Heart right ventricle (tissue), 16 donors: ENCODE results near the gene PSMD4. TPM values are rescaled to one million over a fixed set of nuclear protein-coding genes. Genes with fewer than 3 reads are reported as not detected.

Experiments
- ATAC-seq, 8 donors: fragments of 200-7000 bp; cut with Tn5 transposase; one replicate each; pipeline ENCODE4 v1.9.1; 2020; ENCODE audit warnings: mild to moderate bottlenecking in 8 of 8, moderate library complexity in 8 of 8, moderate number of reproducible peaks in 1 of 8
- DNase-seq, 2 donors: peaks; one replicate each; pipeline ENCODE4 v3.0.0-alpha.2; 2020
- H3K27ac ChIP-seq, 10 donors: fragments of 200-600 bp; sonication (generic) in 2 of 10; one replicate each; pipeline versions ENCODE4 v1.5.0 to v1.8.0; 2020 to 2022; ENCODE audit warnings: mild to moderate bottlenecking in 3 of 10
- H3K27me3 ChIP-seq, 7 donors: fragments of 200-600 bp; one replicate each; pipeline ENCODE4 v1.8.0; 2021 to 2022; ENCODE audit warnings: mild to moderate bottlenecking in 2 of 7
- H3K36me3 ChIP-seq, 9 donors: fragments of 200-600 bp; sonication (generic) in 1 of 9; one replicate each; pipeline versions ENCODE4 v1.5.0 to v1.8.0; 2020 to 2022; ENCODE audit warnings: mild to moderate bottlenecking in 2 of 9
- H3K4me1 ChIP-seq, 9 donors: fragments of 200-600 bp; sonication (generic) in 1 of 9; one replicate each; pipeline versions ENCODE4 v1.5.0 to v1.8.0; 2020 to 2022; ENCODE audit warnings: mild to moderate bottlenecking in 4 of 9
- H3K4me3 ChIP-seq, 10 donors: fragments of 200-600 bp; sonication (generic) in 2 of 10; one replicate each; pipeline versions ENCODE4 v1.5.0 to v1.8.0; 2020 to 2022; ENCODE audit warnings: mild to moderate bottlenecking in 7 of 10, moderate library complexity in 2 of 10
- H3K9me3 ChIP-seq, 11 donors: fragments of 200-600 bp in 10 of 11; sonication (generic) in 2 of 11; one replicate each; pipeline versions ENCODE4 v1.5.0 to v1.8.0; 2013 to 2022; ENCODE audit warnings: mild to moderate bottlenecking in 2 of 11, control low read depth in 1 of 11, moderate library complexity in 1 of 11
- CTCF ChIP-seq, 9 donors: fragments of 200-600 bp; sonication (generic) in 2 of 9; IDR thresholded peaks; one replicate each; pipeline versions ENCODE4 v1.5.0 to v1.8.0; 2021 to 2022; ENCODE audit warnings: antibody characterized with exemption in 9 of 9, mild to moderate bottlenecking in 5 of 9, moderate library complexity in 1 of 9
- WGBS, 2 donors: extraction: QIAGEN DNeasy Blood & Tissue Kit; methylation state at CpG; one replicate each; pipeline ENCODE4 v1.1.7; 2013; ENCODE audit warnings: inconsistent platforms in 1 of 2; 5-methylcytosine and 5-hydroxymethylcytosine counted together
- intact Hi-C, 10 donors: fragments of 100-400 bp; cut with DNase I; formaldehyde crosslinking; loops; one replicate each; pipeline versions ENCODE4 v1.11.1 to v1.14.2; 2022
- polyA plus RNA-seq, 2 donors: library from polyadenylated mRNA; stranded (reverse); fragments of 200-250 nt; gene quantifications; one replicate each; pipeline ENCODE4 v1.2.3, GENCODE V29; 2013
- total RNA-seq, 10 donors: library from RNA; stranded (reverse); fragmentation: NEBNext Ultra II Directional in 3 of 10; extraction: Animal tissue kit (Norgen Biotek cat#: 25700) in 3 of 10; gene quantifications; one replicate each; pipeline versions ENCODE4 v1.2.1 to v1.2.4, GENCODE V29; 2021 to 2023
- donor health status: Arrhythmogenic right ventricular cardiomyopathy.
- donor health status: ischemic (EF 13 %, LVEDD 7.1; RV severe dilation, severe dysfunction).
- donor health status: healthy with polysubstance abuse.
- donor health status: DM: no; HTN: yes; CAD: no.
- donor health status: DM: no; HTN: no; CAD: no.
- donor health status: ischemic (EF 25% LVEDD 6.9; RV normal size, moderate dysfunction).
- donor health status: ischemic (EF 25% LVEDD 5.7; RV mildly dilated, moderate dysfunction).
- donor health status: healthy.
- donor health status: DM: yes; HTN: yes; CAD: no.
- donor health status: Ischemic cardiomyopathy.
- donor health status: ischemic (EF 35%, LVEDD 5.7; RV mildly dilated, moderate dysfunction).
- donor health status: nonischemic (EF 11% LVEDD 7.7; RV severe dilation, severe dysfunction).
- donor health status: DM: yes; HTN: yes; CAD: no.
- donor health status: PGD.
- donor health status: ischemic (EF 29% LVEDD 5.4; RV normal size, mild dysfunction).
- donor health status: nonischemic (EF 23%, LVEDD 6.1; RV moderate dilation, normal function).

The PSMD4 gene
- total and polyA plus RNA-seq, 12 donors = 119 to 300 (median 151) TPM

GRCh38 chr1:151311011-151311410, 56.5 kb downstream of the PSMD4 start:
- Histone ChIP-seq H3K4me1 (peaks cover 38 to 77% (median 67%) of the 10 kb centered on the region in 9 donors), H3K9me3 (no peaks in the 10 kb centered on the region), H3K27me3 (no peaks in the 10 kb centered on the region), H3K36me3 (peaks cover 0 to 98% (median 40%) of the 10 kb centered on the region in 9 donors), H3K27ac (peak overlapping the region in 9 of 10 donors; percentile 55 to 91 (median 70)), H3K4me3 (no peak overlapping the region)
- no peak for TF ChIP-seq CTCF (IDR thresholded peaks at IDR 0.05)
- 50 to 59% methylated on average over 4 of the region's 4 CpGs for WGBS, 2 donors
- DNase-seq (no peak), ATAC-seq (peak in 2 of 8 donors; percentile 3 to 17)
- intact Hi-C loops = loop anchor here in 1 of 10 donors (2.0 to 5.0 kb wide), 2 partner anchors 16 to 86 kb away; partner anchors contain the start of genes PI4KB and PSMB4

- peak overlapping the region in 9 of 10 donors; percentile 58 to 91 (median 71) for H3K27ac ChIP-seq
- TF ChIP-seq CTCF (IDR thresholded peaks at IDR 0.05) = no peak
- intact Hi-C loops = loop anchor here in 1 of 10 donors (2.0 to 5.0 kb wide), 2 partner anchors 15 to 86 kb away; partner anchors contain the start of genes PI4KB and PSMB4
- H3K9me3 ChIP-seq = no peaks in the 10 kb centered on the region
- 45 to 52% methylated on average over 7 of the region's 7 CpGs for WGBS, 2 donors
- H3K4me1 ChIP-seq = peaks cover 38 to 82% (median 67%) of the 10 kb centered on the region in 9 donors
- H3K4me3 ChIP-seq = no peak overlapping the region
- H3K27me3 ChIP-seq = no peaks in the 10 kb centered on the region
- ATAC-seq (peak; percentile 75 to 95 (median 86)), DNase-seq (peak; percentile 33 to 74)
- peaks cover 0 to 98% (median 40%) of the 10 kb centered on the region in 9 donors for H3K36me3 ChIP-seq
Observed at GRCh38 chr1:151311589-151312331, 57.2 kb downstream of the PSMD4 start.

GRCh38 chr1:151312411-151312810, 57.9 kb downstream of the PSMD4 start:
- ATAC-seq = no peak
- DNase-seq = no peak
- Histone ChIP-seq H3K27me3 (no peaks in the 10 kb centered on the region), H3K36me3 (peaks cover 0 to 98% (median 34%) of the 10 kb centered on the region in 9 donors), H3K9me3 (no peaks in the 10 kb centered on the region), H3K4me1 (peaks cover 38 to 82% (median 67%) of the 10 kb centered on the region in 9 donors), H3K27ac (peak overlapping the region in 9 of 10 donors; percentile 58 to 91 (median 71)), H3K4me3 (no peak overlapping the region)
- 87 to 94% methylated on average over 4 of the region's 4 CpGs for WGBS, 2 donors
- intact Hi-C loops = loop anchor here in 1 of 10 donors (5.0 kb wide), 1 partner anchor 85 kb away; the partner anchor contains the start of gene PSMB4
- TF ChIP-seq CTCF (IDR thresholded peaks at IDR 0.05) = no peak

GRCh38 chr1:151312826-151313225, 58.3 kb downstream of the PSMD4 start:
- Histone ChIP-seq H3K27me3 (no peaks in the 10 kb centered on the region), H3K4me1 (peaks cover 38 to 82% (median 67%) of the 10 kb centered on the region in 9 donors), H3K27ac (peak overlapping the region in 7 of 10 donors; percentile 39 to 91 (median 71)), H3K9me3 (no peaks in the 10 kb centered on the region), H3K36me3 (peaks cover 0 to 98% (median 30%) of the 10 kb centered on the region in 9 donors), H3K4me3 (no peak overlapping the region)
- 77 to 86% methylated on average over 8 of the region's 8 CpGs for WGBS, 2 donors
- intact Hi-C loops = loop anchor here in 1 of 10 donors (5.0 kb wide), 1 partner anchor 84 kb away; the partner anchor contains the start of gene PSMB4
- no peak for ATAC-seq
- DNase-seq = no peak
- no peak for TF ChIP-seq CTCF (IDR thresholded peaks at IDR 0.05)
